HCT116 (cell line): ENCODE results near the gene RBPMS2. TPM values are rescaled to one million over a fixed set of nuclear protein-coding genes. Genes with fewer than 3 reads are reported as not detected.

Experiments
- ATAC-seq: fragments of 200-7000 bp; cut with Tn5 transposase; 2 replicates; pipeline ENCODE4 v1.9.1; 2020; ENCODE audit warnings: mild to moderate bottlenecking, moderate library complexity
- BruUV-seq: library from RNA; stranded (reverse); fragments of 400-500 nt; replicated peaks from 2 replicates; lab custom pipeline; 2021; lab: Mats Ljungman, UMichigan
- CTCF ChIA-PET: fragments of 300-600 bp; sonication (Branson Sonifier 250); formaldehyde crosslinking; loops from one replicate; lab custom pipeline; 2021; ENCODE audit warnings: antibody characterized with exemption; lab: Charles Lee
- POLR2A ChIA-PET: fragments of 300-600, 350-600 bp; sonication (Branson Sonifier 250); formaldehyde crosslinking; loops from one replicate; lab custom pipeline; 2021; ENCODE audit warnings: antibody characterized with exemption; lab: Charles Lee
- RAD21 ChIA-PET, 2 experiments: fragments of 300-600 bp; sonication (Branson Sonifier 250); formaldehyde crosslinking; loops; one replicate each; lab custom pipeline; 2023; ENCODE audit warnings: low total read pairs in 2 of 2; ENCODE audit not compliant: uncharacterized antibody in 2 of 2, unreplicated experiment in 2 of 2, low non-redundant PET in 1 of 2; lab: Charles Lee
- DNase-seq: peaks from one replicate; pipeline ENCODE4 v3.0.0-alpha.2; 2010; ENCODE audit warnings: low read depth, low spot score
- H2AFZ ChIP-seq: fragments of 200-600 bp; shearing (Covaris generic), sonication (generic); 2 replicates; pipeline ENCODE4 v1.6.1; 2017; ENCODE audit warnings: low read depth, mixed run types, mixed read lengths, antibody characterized with exemption, low read length; ENCODE audit not compliant: poor library complexity, severe bottlenecking
- H3K27ac ChIP-seq: 2 replicates; pipeline ENCODE4 v1.5.1; 2012; ENCODE audit warnings: low read depth, low read length
- H3K27me3 ChIP-seq: fragments of 200-600 bp; sonication (generic); 2 replicates; pipeline ENCODE4 v1.6.1; 2016; ENCODE audit warnings: mixed run types, low read length, mixed read lengths; ENCODE audit not compliant: insufficient read depth
- H3K36me3 ChIP-seq, 2 experiments: fragments of 200-500 bp in 1 of 2; fragments of 200-600 bp in 1 of 2; sonication (Bioruptor generic) in 1 of 2; sonication (generic) in 1 of 2; 2 replicates each; pipeline versions ENCODE4 v1.5.1 to v1.6.1; 2014 to 2016; ENCODE audit warnings: low read length in 2 of 2, inconsistent platforms in 1 of 2, mixed read lengths in 1 of 2, mixed run types in 1 of 2; ENCODE audit not compliant: insufficient read depth in 2 of 2, control insufficient read depth in 1 of 2
- H3K4me1 ChIP-seq, 2 experiments: fragments of 200-600 bp in 1 of 2; sonication (generic) in 1 of 2; 2 replicates each; pipeline versions ENCODE4 v1.5.1 to v1.6.1; 2012 to 2017; ENCODE audit warnings: low read length in 2 of 2, inconsistent platforms in 1 of 2, mild to moderate bottlenecking in 1 of 2, mixed read lengths in 1 of 2, mixed run types in 1 of 2, moderate library complexity in 1 of 2; ENCODE audit not compliant: insufficient read depth in 2 of 2, control insufficient read depth in 1 of 2
- H3K4me2 ChIP-seq: fragments of 200-600 bp; sonication (generic); 2 replicates; pipeline ENCODE4 v1.6.1; 2017; ENCODE audit warnings: mixed run types, low read length, mixed read lengths
- H3K4me3 ChIP-seq, 2 experiments: fragments of 200-600 bp in 1 of 2; sonication (generic) in 1 of 2; replicated peaks in 1 of 2; 2 replicates each; pipeline ENCODE4 v1.5.1; 2011 to 2016; ENCODE audit warnings: low read length in 2 of 2, control low read depth in 1 of 2, low read depth in 1 of 2, mild to moderate bottlenecking in 1 of 2, mixed read lengths in 1 of 2, mixed run types in 1 of 2
- H3K79me2 ChIP-seq: fragments of 200-600 bp; sonication (generic); 2 replicates; pipeline ENCODE4 v1.6.1; 2017; ENCODE audit warnings: mild to moderate bottlenecking, mixed run types, low read length, moderate library complexity, mixed read lengths; ENCODE audit not compliant: insufficient read depth
- H3K9ac ChIP-seq: fragments of 200-600 bp; sonication (generic); 2 replicates; pipeline ENCODE4 v1.6.1; 2016; ENCODE audit warnings: low read length, mixed read lengths
- H3K9me2 ChIP-seq: fragments of 200-600 bp; sonication (generic), shearing (Covaris generic); 2 replicates; pipeline ENCODE4 v1.6.1; 2017; ENCODE audit warnings: mixed run types, mild to moderate bottlenecking, moderate library complexity; ENCODE audit not compliant: insufficient read depth
- H3K9me3 ChIP-seq, 2 experiments: fragments of 200-500 bp in 1 of 2; fragments of 200-600 bp in 1 of 2; sonication (Bioruptor generic) in 1 of 2; sonication (generic) in 1 of 2; 2 replicates each; pipeline ENCODE4 v1.6.1; 2014 to 2017; ENCODE audit warnings: low read length in 2 of 2, mixed read lengths in 2 of 2, inconsistent platforms in 1 of 2, low read depth in 1 of 2, mild to moderate bottlenecking in 1 of 2, mixed run types in 1 of 2, moderate library complexity in 1 of 2; ENCODE audit not compliant: control insufficient read depth in 1 of 2, insufficient read depth in 1 of 2
- H4K20me1 ChIP-seq: fragments of 200-600 bp; sonication (generic), shearing (Covaris generic); 2 replicates; pipeline ENCODE4 v1.6.1; 2017; ENCODE audit warnings: mixed run types, mild to moderate bottlenecking, moderate library complexity; ENCODE audit not compliant: insufficient read depth
- ATF3 ChIP-seq: IDR thresholded peaks from 2 replicates; pipeline ENCODE4 v1.6.1; 2012
- ELF1 ChIP-seq: IDR thresholded peaks from 2 replicates; pipeline ENCODE4 v1.6.1; 2012; ENCODE audit warnings: low read depth, borderline replicate concordance
- EZH2 ChIP-seq: fragments of 200-600 bp; sonication (generic); IDR thresholded peaks from 2 replicates; pipeline ENCODE4 v1.6.1; 2017; ENCODE audit warnings: antibody characterized with exemption, mixed run types
- EZH2phosphoT487 ChIP-seq: fragments of 200-600 bp; IDR thresholded peaks from 2 replicates; pipeline ENCODE4 v1.6.1; 2018; ENCODE audit warnings: antibody characterized with exemption, borderline replicate concordance
- JUND ChIP-seq: IDR thresholded peaks from 2 replicates; pipeline ENCODE4 v1.6.1; 2012
- POLR2AphosphoS5 ChIP-seq: IDR thresholded peaks from 2 replicates; pipeline ENCODE4 v1.6.1; 2011; ENCODE audit warnings: mild to moderate bottlenecking, low read depth, low read length, moderate library complexity
- RAD21 ChIP-seq: IDR thresholded peaks from 2 replicates; pipeline ENCODE4 v1.6.1; 2012; ENCODE audit warnings: low read depth, mild to moderate bottlenecking
- SIN3A ChIP-seq: IDR thresholded peaks from 2 replicates; pipeline ENCODE4 v1.6.1; 2012; ENCODE audit warnings: low read depth
- SP1 ChIP-seq: IDR thresholded peaks from 2 replicates; pipeline ENCODE4 v1.6.1; 2012; ENCODE audit warnings: low read depth
- SRF ChIP-seq: IDR thresholded peaks from 2 replicates; pipeline ENCODE4 v1.6.1; 2012; ENCODE audit warnings: low read depth
- TCF7L2 ChIP-seq: IDR thresholded peaks from 2 replicates; pipeline ENCODE4 v1.7.0; 2011; ENCODE audit warnings: borderline replicate concordance, inconsistent platforms; ENCODE audit not compliant: insufficient read depth, insufficient read length; ENCODE audit errors: extremely low read depth
- YY1 ChIP-seq: IDR thresholded peaks from 2 replicates; pipeline ENCODE4 v1.6.1; 2011; ENCODE audit warnings: low read length, low read depth, moderate library complexity, mild to moderate bottlenecking; ENCODE audit not compliant: insufficient replicate concordance; ENCODE audit errors: extremely low read depth
- intact Hi-C: fragments of 100-400 bp; cut with micrococcal nuclease; formaldehyde crosslinking; loops from 2 replicates; pipeline ENCODE4 v1.10.0; 2022
- total RNA-seq: library from RNA; stranded (reverse); gene quantifications from one replicate; pipeline ENCODE4 v1.2.1, GENCODE V29; 2021; ENCODE audit not compliant: unreplicated experiment

RBPMS2 gene
- total RNA-seq, 1 experiment from 2014 or later: 11.6 TPM

- no peak for TF ChIP-seq SP1
Measured at GRCh38 chr15:64772488-64772887, 2.9 kb downstream of the RBPMS2 start (continued).

GRCh38 chr15:64770626-64771025 lies 4.8 kb downstream of the RBPMS2 start:
- CTCF ChIA-PET: no interaction called here

GRCh38 chr15:64767203-64767602 lies 8.2 kb downstream of the RBPMS2 start:
- Histone ChIP-seq H3K4me3 (no peak overlapping the region), H3K27ac (no peak overlapping the region; the same call in 1 of the 2 replicates), H4K20me1 (no peaks in the 10 kb centered on the region), H3K27me3 (no peaks in the 10 kb centered on the region), H3K4me1 (peaks cover 5 to 18% of the 10 kb centered on the region in 2 experiments; a peak in 3 of 4 replicates), H3K4me2 (no peak overlapping the region), H3K9ac (no peak overlapping the region), H3K9me3 (no peaks in the 10 kb centered on the region), H3K9me2 (no peaks in the 10 kb centered on the region), H3K36me3 (no peaks in the 10 kb centered on the region), H3K79me2 (no peaks in the 10 kb centered on the region), H2AFZ (no peak overlapping the region)
- ATAC-seq (no peak), DNase-seq (no peak)
- ChIA-PET RAD21 (no interaction called here), CTCF (interaction anchor here (0.6 kb wide), 1 partner anchor 18 kb away, joined by 3 read pairs; no protein-coding TSS in a partner anchor), POLR2A (no interaction called here)
- intact Hi-C loops: no loop called here
- BruUV-seq: no TSS peak
- TF ChIP-seq EZH2: no peak

More at GRCh38 chr15:64770626-64771025, 4.8 kb downstream of the RBPMS2 start:
- Histone ChIP-seq H3K27ac (no peak overlapping the region), H3K4me3 (no peak overlapping the region), H3K27me3 (no peaks in the 10 kb centered on the region), H3K79me2 (no peaks in the 10 kb centered on the region), H3K9me3 (no peaks in the 10 kb centered on the region), H2AFZ (no peak overlapping the region), H4K20me1 (no peaks in the 10 kb centered on the region), H3K36me3 (no peaks in the 10 kb centered on the region), H3K4me1 (peaks cover 7 to 41% of the 10 kb centered on the region in 2 experiments; a peak in 3 of 4 replicates), H3K4me2 (no peak overlapping the region), H3K9me2 (no peaks in the 10 kb centered on the region), H3K9ac (no peak overlapping the region)
- no peak for DNase-seq
- ATAC-seq: no peak
- intact Hi-C loops: no loop called here
- BruUV-seq: no TSS peak
- ChIA-PET RAD21 (no interaction called here), POLR2A (no interaction called here)
- TF ChIP-seq POLR2AphosphoS5: no peak
- no peak for TF ChIP-seq ELF1
- no peak for TF ChIP-seq JUND
- TF ChIP-seq YY1: no peak
- TF ChIP-seq RAD21: no peak
- no peak for TF ChIP-seq SIN3A
- TF ChIP-seq TCF7L2: no peak
- TF ChIP-seq SRF: no peak
- no peak for TF ChIP-seq ATF3
- no peak for TF ChIP-seq EZH2phosphoT487
